ENCODE results near the gene ITGB5.
A peak's percentile ranks its signal among the peaks of the same experiment; 100 is the strongest.

Gene ITGB5

DNA sequence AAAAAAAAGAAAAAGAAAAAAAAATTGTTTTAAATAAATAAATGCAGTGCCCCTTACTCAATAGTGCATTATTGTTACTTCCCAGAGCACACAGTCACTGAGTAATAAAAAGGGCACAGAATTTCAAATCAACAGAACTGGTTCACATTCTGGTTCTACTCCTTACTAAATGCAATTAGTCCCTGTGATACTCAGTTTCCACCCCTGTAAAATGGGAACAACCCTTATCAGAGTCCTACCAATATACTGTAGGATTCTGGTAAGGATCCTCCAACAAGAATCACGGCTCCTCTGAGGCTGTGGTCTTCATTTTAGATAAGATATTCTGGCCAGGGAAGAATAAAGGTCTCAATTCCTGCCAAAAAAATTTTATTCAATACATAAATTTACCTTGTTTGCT is 50.7 kb downstream of the ITGB5 start:
- no peak for DNase-seq (ENCODE audit: low read depth, low spot score)
- TF ChIP-seq, protein P1, sequence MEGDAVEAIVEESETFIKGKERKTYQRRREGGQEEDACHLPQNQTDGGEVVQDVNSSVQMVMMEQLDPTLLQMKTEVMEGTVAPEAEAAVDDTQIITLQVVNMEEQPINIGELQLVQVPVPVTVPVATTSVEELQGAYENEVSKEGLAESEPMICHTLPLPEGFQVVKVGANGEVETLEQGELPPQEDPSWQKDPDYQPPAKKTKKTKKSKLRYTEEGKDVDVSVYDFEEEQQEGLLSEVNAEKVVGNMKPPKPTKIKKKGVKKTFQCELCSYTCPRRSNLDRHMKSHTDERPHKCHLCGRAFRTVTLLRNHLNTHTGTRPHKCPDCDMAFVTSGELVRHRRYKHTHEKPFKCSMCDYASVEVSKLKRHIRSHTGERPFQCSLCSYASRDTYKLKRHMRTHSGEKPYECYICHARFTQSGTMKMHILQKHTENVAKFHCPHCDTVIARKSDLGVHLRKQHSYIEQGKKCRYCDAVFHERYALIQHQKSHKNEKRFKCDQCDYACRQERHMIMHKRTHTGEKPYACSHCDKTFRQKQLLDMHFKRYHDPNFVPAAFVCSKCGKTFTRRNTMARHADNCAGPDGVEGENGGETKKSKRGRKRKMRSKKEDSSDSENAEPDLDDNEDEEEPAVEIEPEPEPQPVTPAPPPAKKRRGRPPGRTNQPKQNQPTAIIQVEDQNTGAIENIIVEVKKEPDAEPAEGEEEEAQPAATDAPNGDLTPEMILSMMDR (IDR thresholded peaks at IDR 0.05; ENCODE audit: insufficient read depth, low read length, missing control alignments): no peak
- ChIA-PET POLR2A (no interaction called here), CTCF (no interaction called here)
- H3K4me3 ChIP-seq (ENCODE audit: low read depth, low read length): no peak overlapping the region

- H3K4me3 ChIP-seq (ENCODE audit: low read depth, low read length): peak overlapping the region; percentile 29
- CTCF ChIA-PET: interaction anchor here (0.6 to 1.1 kb wide), 3 partner anchors 9 to 67 kb away, joined by 3 read pairs; no protein-coding TSS in a partner anchor
- POLR2A ChIA-PET: interaction anchor here (1.6 kb wide), 1 partner anchor 11 kb away, joined by 8 read pairs; no protein-coding TSS in a partner anchor
- DNase-seq (ENCODE audit: low read depth, low spot score): peak; percentile 63
- TF ChIP-seq, protein P1 (IDR thresholded peaks at IDR 0.05; ENCODE audit: insufficient read depth, low read length, missing control alignments): no peak
These were observed 52.1 kb downstream of the ITGB5 start for GRCh38 chr3:124834723-124835718.

DNA sequence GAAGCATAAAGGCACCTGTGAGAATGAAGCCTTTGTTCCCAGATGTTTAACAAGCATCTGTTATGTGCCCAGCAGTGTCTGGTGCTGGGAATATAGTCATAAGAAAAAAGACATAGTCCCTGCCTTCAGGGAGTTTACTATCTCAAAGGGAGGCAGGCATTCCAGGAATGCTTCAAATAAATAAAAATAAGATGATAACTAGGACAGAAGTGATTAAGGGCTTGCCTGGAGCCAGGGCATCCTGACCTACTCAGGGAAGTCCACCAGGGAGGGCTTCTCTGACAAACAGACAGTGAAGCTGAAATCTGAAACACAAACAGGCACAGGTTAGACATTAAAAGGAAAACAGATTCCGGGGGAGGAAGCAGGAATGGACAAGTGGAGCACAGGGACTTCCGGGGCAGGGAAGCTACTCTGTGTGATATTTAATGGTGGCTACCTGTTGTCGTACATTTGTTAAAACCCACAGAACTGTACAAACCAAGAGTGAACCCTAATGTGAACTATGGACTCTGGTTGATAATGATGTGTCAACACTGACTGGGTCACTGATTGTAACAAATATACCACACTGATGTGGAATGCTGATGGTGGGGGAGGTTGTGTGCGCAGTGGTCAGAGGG is 53.3 kb downstream of the ITGB5 start:
- ChIA-PET CTCF (interaction anchor here (1.2 to 1.8 kb wide), 3 partner anchors 26 to 752 kb away, joined by 4 to 6 read pairs (median 4); no protein-coding TSS in a partner anchor), POLR2A (interaction anchor here (2.0 kb wide), 1 partner anchor 11 kb away, joined by 5 read pairs; no protein-coding TSS in a partner anchor)
- TF ChIP-seq, protein P1 (IDR thresholded peaks at IDR 0.05; ENCODE audit: insufficient read depth, low read length, missing control alignments): no peak
- no peak overlapping the region for H3K4me3 ChIP-seq (ENCODE audit: low read depth, low read length)
- no peak for DNase-seq (ENCODE audit: low read depth, low spot score)

- no peak overlapping the region for H3K4me3 ChIP-seq (ENCODE audit: low read depth, low read length)
- TF ChIP-seq, protein P1 (IDR thresholded peaks at IDR 0.05; ENCODE audit: insufficient read depth, low read length, missing control alignments): no peak
- CTCF ChIA-PET: interaction anchor here (1.2 to 1.8 kb wide), 3 partner anchors 27 to 753 kb away, joined by 4 to 6 read pairs (median 4); no protein-coding TSS in a partner anchor
- POLR2A ChIA-PET: interaction anchor here (0.8 to 2.0 kb wide), 3 partner anchors 12 to 42 kb away, joined by 3 to 5 read pairs (median 4); no protein-coding TSS in a partner anchor
- peak; percentile 85 for DNase-seq (ENCODE audit: low read depth, low spot score)
These were observed 54.1 kb downstream of the ITGB5 start for GRCh38 chr3:124832782-124833709.

- H3K4me3 ChIP-seq (ENCODE audit: low read depth, low read length): no peak overlapping the region
- TF ChIP-seq, protein P1 (IDR thresholded peaks at IDR 0.05; ENCODE audit: insufficient read depth, low read length, missing control alignments): no peak
- no peak for DNase-seq (ENCODE audit: low read depth, low spot score)
- POLR2A ChIA-PET: interaction anchor here (2.0 kb wide), 1 partner anchor 14 kb away, joined by 5 read pairs; no protein-coding TSS in a partner anchor
- CTCF ChIA-PET: interaction anchor here (1.1 to 1.4 kb wide), 3 partner anchors 9 to 70 kb away, joined by 3 to 6 read pairs (median 5); no protein-coding TSS in a partner anchor
These were observed 55.5 kb downstream of the ITGB5 start for GRCh38 chr3:124831628-124832199.

Data from AG04449 (cell line).